T-helper 22 cell (primary cell): Measurements from ENCODE around the gene FABP1.

Experiments used
- DNase-seq: peaks from one replicate; pipeline ENCODE4 v3.0.0-alpha.2; 2020; ENCODE audit warnings: low read depth

Gene FABP1

GRCh38 chr2:88081924-88082608 is 45.8 kb downstream of the FABP1 start:
- DNase-seq, result no peak

- DNase-seq, result no peak
Measured at GRCh38 chr2:88080545-88080944, 47.3 kb downstream of the FABP1 start.

GRCh38 chr2:88078643-88079172 is 49.2 kb downstream of the FABP1 start:
- DNase-seq, result no peak

GRCh38 chr2:88077080-88077479 is 50.8 kb downstream of the FABP1 start:
- DNase-seq, result no peak

GRCh38 chr2:88074854-88075292 is 53.0 kb downstream of the FABP1 start:
- no peak for DNase-seq

GRCh38 chr2:88074150-88074549 is 53.7 kb downstream of the FABP1 start:
- DNase-seq, result no peak
